HG03025 (cell line): ENCODE measurements around the gene CMAS.
"Not testable (repeated sequence)": the region's sequence is repeated elsewhere in the genome, so short reads cannot be mapped to it uniquely, and the experiment has no call there.

ENCODE experiments used
- ATAC-seq: cut with Tn5 transposase; IDR thresholded peaks from one replicate; pipeline ENCODE4 v1.9.1; 2021; ENCODE audit warnings: mild to moderate bottlenecking, moderate library complexity; ENCODE audit not compliant: unreplicated experiment, low FRiP score

The CMAS gene

DNA sequence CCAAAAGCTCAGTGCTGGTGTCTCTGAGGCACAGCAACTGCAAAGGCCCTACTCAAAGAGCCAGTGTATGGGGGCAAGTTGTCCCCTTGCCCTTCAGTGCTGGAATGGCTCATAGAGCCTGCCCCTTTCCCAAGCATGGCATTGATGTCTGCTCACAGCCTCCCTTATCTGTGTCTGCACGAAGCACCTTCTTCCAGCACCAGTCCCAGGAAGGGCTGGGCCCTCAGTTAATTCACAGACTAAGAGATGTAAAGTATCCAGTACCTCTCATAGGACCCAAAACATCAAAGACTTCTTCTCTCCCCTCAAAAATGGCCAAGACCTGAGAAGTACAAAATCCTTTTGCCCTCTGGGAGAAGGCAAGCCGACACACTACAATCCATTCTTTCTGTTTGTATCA lies 1.6 kb upstream of the CMAS start:
- ATAC-seq, result no peak

- ATAC-seq, result no peak
Observed at GRCh38 chr12:22046968-22047390, 961 bp downstream of the CMAS start.

- no peak for ATAC-seq
Observed at GRCh38 chr12:22047494-22047893, 1.5 kb downstream of the CMAS start.

DNA sequence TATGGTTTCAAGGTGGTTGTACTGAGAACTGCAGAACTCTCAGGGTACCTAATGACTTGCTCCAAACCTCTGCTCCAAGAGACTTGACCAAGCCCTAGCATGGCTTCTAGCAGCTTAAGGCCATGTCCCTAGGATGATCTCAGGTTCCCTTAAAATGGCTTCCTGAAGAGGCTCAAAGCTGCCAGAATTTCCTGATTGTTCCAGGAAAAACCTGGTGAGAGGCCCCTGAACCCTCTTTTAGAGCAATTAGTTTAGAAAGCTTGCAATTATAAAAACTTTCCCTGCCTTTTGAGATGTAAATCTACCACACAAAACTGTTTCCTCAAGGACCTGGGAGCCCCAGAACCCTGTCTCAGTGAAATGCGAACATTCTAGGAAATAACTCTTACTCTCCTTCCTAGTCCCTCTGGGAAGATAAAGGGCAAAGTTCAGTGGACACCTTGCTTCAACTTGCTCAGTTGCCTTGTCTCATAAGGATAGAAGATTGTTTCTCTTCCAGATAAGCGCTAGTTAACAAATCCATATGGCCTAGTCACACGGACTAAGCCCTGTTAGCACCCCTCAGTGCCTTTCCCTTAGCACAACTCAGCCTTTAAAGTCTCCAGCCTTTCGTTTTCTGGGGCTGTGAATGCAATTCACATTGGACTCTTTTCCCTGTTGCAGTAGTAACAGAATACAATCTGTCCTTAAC lies 2.5 kb downstream of the CMAS start:
- no peak for ATAC-seq

DNA sequence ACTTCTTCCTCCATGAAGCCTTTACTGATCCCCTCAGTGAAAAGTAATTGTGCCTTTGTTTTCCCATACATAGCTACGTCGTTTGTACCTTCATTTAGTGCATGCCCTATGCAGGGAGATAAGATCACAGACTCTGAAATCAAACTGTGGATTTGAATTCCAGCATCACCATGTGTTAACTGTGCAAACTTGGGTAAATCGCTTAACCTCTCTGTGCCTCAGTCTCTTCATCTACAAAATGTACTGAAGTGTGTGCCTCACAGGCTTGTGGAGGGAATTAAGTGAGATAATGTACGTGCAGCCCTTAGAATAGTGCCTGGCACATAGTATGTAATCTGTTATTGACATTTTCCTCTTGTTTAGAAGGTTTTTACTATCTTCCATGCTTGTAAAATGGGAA lies 4.1 kb downstream of the CMAS start:
- ATAC-seq, result no peak

DNA sequence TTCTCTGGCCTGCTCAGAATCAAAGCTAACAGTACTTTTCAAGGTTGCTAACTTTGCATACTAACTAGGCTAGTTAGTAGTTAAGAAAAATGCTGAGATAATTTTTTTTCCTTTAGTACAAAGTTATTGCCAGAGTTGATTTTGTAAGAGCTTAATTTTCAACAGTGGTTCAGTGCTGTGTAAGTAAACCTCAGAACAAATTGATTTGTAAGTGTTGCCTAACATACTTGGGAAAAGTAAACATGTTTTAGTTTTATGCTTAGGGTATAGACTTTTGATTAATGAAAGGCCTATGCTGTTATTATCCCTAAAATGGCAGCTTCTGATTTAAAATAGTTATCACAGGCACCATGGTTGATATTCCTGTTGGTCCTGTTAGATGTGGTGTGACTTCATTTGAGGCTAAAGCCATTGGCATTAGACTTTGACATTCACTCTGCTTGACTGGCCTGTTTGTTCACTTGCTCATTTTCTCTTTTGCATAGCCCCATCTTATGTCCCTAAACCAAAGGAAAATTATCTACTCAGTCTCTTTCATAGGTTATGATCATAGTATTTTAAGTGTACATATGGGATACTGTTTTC lies 5.2 kb downstream of the CMAS start:
- ATAC-seq, result no peak

- ATAC-seq, result not testable (repeated sequence)
Observed at GRCh38 chr12:22052994-22053393, 7.0 kb downstream of the CMAS start.

DNA sequence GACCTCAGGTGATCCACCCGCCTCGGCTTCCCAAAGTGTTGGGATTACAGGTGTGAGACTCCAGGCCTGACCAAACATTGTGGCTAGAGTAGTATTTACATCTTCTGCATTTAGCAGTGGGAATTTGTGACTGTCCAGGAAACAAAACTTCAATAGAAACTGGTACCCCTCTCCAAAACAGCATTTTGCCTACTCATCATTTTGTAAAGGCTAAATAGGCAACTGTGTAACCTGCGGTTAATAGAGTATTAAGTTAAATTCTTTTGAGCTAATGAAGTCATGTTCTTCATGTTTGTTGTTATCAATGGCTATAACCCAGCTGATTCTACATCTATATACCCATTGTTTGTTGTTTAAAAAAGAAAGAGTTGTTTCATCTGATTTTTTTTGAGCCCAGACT lies 8.1 kb downstream of the CMAS start:
- ATAC-seq, result no peak

GRCh38 chr12:22056607-22057006 lies 10.6 kb downstream of the CMAS start:
- no peak for ATAC-seq

DNA sequence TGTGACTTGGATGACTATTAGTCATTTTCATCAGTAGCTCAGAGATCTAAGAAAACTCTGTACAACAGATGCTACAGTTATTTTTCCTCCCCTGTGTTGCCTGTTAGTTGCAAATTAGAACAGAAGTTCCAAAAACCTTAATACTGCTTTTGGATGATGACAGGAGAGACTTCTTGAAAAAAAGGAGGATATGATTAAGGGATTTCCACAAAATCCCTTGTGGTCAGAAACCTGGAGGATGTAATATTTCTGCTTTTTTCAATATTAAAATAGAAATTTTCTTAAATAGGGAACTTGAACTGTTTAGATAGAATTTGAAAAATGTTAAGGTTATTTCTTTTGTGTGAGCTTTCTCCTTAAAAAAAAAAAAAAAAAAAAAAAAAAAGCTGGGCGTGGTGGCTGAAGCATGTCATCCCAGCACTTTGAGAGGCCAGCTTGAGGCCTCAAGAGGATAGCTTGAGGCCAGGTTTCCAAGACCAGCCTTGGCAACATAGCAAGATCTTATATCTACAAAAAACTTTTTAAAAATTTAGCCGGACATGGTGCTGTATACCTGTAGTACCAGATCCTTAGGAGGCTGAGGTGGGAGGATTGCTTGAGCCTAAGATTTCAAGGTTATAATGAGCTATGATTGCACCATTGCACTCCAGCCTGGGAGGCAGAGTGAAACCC lies 14.1 kb downstream of the CMAS start:
- ATAC-seq, result no peak

DNA sequence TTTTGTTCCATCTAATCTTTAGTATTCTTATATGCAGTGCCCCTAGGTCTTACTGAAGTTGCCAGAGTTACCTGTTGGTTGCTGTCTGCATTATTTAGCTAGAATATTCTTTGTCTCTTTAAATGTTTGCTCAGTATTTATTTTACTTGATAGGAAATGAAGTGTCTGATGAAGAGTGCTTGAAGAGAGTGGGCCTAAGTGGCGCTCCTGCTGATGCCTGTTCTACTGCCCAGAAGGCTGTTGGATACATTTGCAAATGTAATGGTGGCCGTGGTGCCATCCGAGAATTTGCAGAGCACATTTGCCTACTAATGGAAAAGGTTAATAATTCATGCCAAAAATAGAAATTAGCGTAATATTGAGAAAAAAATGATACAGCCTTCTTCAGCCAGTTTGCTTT lies 18.9 kb downstream of the CMAS start:
- ATAC-seq, result no peak

DNA sequence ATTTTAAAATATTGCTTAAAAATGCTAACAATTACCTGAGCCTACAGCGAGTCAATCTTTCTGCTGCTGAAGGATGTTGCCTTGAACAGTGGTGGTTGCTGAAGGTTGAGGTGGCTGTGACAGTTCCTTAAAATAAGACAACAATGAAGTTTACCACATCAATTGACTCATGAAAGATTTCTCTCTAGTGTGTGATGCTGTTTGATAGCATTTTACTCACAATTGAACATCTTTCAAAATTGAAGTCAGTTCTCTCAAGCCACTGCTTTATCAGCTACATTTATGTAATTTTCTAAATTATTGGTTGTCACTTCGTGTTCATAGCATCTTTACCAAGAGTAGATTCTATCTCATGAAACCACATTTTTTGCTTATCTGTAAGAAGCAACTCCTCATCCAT lies 20.3 kb downstream of the CMAS start:
- no peak for ATAC-seq

DNA sequence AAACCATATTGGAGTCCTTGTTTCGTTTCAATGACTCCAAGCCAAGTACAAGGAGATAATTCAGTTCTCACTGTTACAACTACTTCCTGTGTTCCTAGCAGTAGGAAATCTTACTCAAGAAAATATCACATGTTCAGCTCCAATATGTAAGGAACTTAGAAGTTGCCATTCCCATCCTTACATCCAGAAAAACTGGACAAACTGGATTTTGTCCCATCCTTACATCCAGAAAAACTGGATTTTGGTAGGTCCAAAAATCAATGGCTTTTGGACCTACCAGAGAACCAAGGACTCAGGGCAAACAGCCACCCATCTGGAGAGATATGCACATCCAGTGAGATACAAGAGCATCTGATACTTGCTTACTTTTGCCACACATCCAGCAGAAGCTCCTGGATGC lies 23.8 kb downstream of the CMAS start:
- no peak for ATAC-seq

- no peak for ATAC-seq
Observed at GRCh38 chr12:22082190-22082701, 36.2 kb downstream of the CMAS start.

DNA sequence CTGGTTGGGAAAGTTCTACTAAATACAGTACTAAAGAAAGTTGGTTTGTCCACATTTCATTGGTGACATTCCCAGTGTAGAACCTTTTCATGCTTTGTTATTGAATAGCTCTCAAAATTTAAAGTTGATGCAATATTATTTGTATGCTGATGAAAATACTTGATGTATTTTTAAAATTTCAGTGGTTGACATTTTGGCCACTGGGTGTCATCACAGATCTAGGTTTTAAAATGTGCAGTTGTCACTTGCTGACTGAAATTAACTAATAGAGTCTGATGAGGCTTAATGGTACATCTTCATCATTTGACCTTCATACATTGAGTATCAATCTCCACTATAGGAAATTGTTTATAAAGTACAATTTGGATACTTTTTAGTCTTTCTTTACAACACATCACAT lies 37.1 kb downstream of the CMAS start:
- no peak for ATAC-seq

DNA sequence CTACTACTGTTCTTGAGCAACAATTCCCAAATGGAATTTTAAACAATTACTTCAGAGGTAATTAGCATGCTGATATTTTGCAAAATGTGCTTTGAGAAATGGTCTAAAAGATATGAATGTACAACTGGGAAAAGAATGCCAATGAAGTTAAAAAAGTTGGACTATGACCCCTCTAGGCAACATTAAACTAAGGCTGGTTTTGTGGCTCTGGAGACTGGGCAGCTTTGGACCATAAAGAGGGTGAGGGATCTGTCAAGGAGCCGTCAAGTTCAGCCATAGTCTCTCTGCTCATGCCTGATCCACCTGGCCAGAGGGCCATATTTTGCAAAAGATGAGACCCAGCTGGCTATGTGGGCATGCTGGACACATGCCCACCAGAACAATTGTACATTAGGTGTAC lies 38.8 kb downstream of the CMAS start:
- ATAC-seq, result no peak

GRCh38 chr12:22088886-22089285 lies 42.9 kb downstream of the CMAS start:
- no peak for ATAC-seq

DNA sequence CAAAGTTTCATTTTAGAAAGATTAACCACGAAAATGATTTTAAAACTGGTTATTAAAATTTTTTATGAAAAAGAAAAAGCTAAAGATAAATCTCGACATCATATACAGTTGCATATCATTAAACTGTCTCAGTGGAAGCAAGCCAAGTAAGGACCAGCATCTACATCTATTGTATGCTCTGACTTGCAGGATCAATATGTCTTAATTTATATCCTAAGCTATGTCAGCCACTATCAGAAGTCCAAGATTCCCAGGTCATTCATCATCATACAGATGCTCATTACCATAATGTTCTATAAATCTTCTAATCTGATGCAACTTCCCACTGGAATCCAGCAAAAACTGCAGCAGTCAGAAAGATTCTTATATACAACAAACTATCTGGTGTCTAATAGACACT lies 43.5 kb downstream of the CMAS start:
- no peak for ATAC-seq

- not testable (repeated sequence) for ATAC-seq
Observed at GRCh38 chr12:22099062-22099461, 53.0 kb downstream of the CMAS start.

- ATAC-seq, result peak; percentile 70
Observed at GRCh38 chr12:22100958-22101748, 55.1 kb downstream of the CMAS start.

DNA sequence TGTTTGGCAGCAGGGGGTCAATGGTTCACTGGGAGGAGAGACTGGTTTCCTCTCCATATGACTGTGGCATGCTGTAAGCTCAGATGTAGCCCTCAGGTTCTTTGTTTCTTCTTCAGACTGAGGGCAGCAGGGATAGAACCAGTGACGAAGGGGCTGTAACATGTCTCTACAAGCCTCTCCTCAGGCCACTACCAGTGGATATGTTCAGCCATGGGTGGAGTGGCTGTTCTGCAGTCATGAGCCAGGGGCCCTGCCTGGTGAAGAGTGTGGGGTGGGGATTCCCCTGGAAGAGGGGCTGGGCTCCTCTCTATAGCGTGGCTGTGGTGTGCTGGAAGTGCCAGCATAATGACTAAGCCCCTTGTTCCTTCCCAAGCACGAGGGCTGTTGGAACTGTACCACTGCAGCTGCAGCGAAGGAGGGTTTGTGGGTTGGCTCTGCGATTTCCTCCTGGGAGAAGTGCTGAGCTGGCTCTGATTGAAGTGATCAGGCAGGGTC lies 55.8 kb downstream of the CMAS start:
- ATAC-seq, result peak; percentile 33
